ENCODE measurements around the gene ICA1L.
"Not testable (repeated sequence)": the region's sequence is repeated elsewhere in the genome, so short reads cannot be mapped to it uniquely, and the experiment has no call there.

The ICA1L gene

DNA sequence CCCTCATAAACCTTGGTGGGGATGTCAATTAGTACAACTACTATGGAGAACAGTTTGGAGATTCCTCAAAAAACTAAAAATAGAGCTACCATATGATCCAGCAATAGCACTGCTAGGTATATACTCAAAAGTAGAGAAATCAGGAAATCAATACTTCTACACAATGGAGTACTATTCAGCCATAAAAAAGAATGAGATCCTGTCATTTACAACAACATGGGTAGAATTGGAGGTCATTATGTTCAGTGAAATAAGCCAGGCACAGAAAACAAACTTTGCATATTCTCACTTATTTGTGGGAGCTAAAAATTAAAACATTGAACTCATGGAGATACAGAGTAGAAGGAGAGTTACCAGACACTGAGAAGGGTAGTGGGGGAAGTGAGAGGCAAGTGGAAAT, 33.9 kb upstream of the ICA1L start:
- H3K27ac ChIP-seq (ENCODE audit: low read depth, low read length, severe bottlenecking); H3K4me3 ChIP-seq (ENCODE audit: extremely low read depth, insufficient read depth, low read length, poor library complexity, severe bottlenecking); H3K4me1 ChIP-seq (ENCODE audit: control insufficient read depth, insufficient read depth, low read length, poor library complexity, severe bottlenecking): not testable (repeated sequence)
- peaks cover 16% of the 10 kb centered on the region for H3K9me3 ChIP-seq (ENCODE audit: control insufficient read depth, low read length)
- H3K36me3 ChIP-seq (ENCODE audit: control insufficient read depth, insufficient read depth, low read length), result peaks cover 27% of the 10 kb centered on the region

DNA sequence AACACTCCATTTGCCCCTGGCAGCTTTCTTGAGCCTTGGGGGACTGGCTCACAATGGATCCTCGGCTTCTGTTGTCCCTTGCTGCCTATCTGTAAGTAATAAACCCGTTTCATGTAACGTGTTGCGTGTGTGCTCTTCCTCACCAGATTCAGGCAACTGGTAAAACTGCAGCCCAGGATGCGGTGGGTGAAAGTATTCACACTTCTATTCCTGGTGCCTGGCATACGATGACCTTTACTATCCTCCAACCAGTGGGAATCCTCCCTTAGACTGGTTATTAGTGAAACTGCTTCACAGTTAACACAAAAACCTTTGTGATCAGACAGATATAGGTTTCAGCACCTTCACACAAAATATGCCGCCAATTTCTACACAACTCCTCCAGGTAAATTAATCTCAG, 13.6 kb upstream of the ICA1L start:
- no peaks in the 10 kb centered on the region for H3K9me3 ChIP-seq (ENCODE audit: control insufficient read depth, low read length)
- peaks cover 82% of the 10 kb centered on the region for H3K36me3 ChIP-seq (ENCODE audit: control insufficient read depth, insufficient read depth, low read length)
- no peaks in the 10 kb centered on the region for H3K4me1 ChIP-seq (ENCODE audit: control insufficient read depth, insufficient read depth, low read length, poor library complexity, severe bottlenecking)
- 91 to 96% methylated on average over 6 of the region's 7 CpGs for WGBS, 2 experiments (ENCODE audit: insufficient coverage in 2 of 2)
- no peak overlapping the region for H3K4me3 ChIP-seq (ENCODE audit: extremely low read depth, insufficient read depth, low read length, poor library complexity, severe bottlenecking)
- no peak overlapping the region for H3K27ac ChIP-seq (ENCODE audit: low read depth, low read length, severe bottlenecking)

DNA sequence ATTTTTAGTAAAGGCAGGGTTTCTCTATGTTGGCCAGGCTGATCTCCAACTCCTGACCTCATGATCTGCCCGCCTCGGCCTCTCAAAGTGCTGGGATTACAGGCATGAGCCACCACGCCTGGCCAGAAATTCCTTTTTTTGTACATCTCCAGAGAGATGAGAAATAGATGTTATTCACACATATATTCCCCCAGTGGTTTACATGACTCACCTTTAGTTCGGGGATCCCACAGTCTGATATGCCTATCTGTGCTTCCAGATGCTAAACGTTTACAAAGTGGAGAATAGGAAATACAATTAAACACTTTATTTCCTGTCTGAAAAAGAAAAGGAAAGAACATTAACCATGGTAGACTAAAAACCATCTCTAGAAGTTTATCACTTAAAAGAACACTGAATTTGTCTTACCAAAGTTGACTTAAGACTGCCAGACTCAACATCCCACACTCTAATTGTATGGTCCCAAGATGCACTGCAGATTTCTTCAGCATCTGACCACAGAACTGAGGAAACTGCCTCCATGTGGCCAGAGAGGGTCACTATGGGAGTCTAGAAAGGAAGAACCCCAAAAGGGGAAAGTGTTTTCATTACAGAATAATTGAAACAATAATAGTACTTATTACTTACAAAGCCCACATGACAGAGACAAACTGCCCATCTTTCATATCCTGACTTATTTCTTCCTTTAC, 12.6 kb upstream of the ICA1L start:
- Histone ChIP-seq H3K4me3 (ENCODE audit: extremely low read depth, insufficient read depth, low read length, poor library complexity, severe bottlenecking) (no peak overlapping the region), H3K4me1 (ENCODE audit: control insufficient read depth, insufficient read depth, low read length, poor library complexity, severe bottlenecking) (no peaks in the 10 kb centered on the region), H3K36me3 (ENCODE audit: control insufficient read depth, insufficient read depth, low read length) (peaks cover 82% of the 10 kb centered on the region), H3K27ac (ENCODE audit: low read depth, low read length, severe bottlenecking) (no peak overlapping the region), H3K9me3 (ENCODE audit: control insufficient read depth, low read length) (no peaks in the 10 kb centered on the region)
- 97 to 100% methylated on average over 1 to 3 of the region's 5 CpGs for WGBS, 2 experiments (ENCODE audit: insufficient coverage in 2 of 2)

DNA sequence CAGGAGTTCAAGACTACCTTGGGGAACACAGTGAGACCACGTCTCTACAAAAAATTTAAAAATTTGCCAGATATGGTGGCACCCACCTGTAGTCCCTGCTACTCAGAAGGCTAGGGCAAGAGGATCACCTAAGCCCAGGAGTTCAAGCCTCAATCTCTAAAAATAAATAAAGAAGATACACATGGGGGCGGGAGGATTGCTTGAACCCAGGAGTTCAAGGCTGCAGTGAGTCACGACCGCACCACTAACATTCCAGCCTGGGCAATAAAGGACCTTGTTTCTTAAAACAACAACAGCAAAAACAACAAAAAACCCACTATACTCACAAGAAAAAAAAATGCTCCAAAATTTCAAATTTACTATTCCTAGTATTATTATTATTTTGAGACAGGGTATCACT, 10.0 kb upstream of the ICA1L start:
- H3K27ac ChIP-seq (ENCODE audit: low read depth, low read length, severe bottlenecking), result no peak overlapping the region
- 94% methylated on average over 2 of the region's 4 CpGs; no CpG with 5 or more reads in 1 of the 2 experiments for WGBS, 2 experiments (ENCODE audit: insufficient coverage in 2 of 2)
- no peaks in the 10 kb centered on the region for H3K9me3 ChIP-seq (ENCODE audit: control insufficient read depth, low read length)
- H3K36me3 ChIP-seq (ENCODE audit: control insufficient read depth, insufficient read depth, low read length), result peaks cover 64% of the 10 kb centered on the region
- no peaks in the 10 kb centered on the region for H3K4me1 ChIP-seq (ENCODE audit: control insufficient read depth, insufficient read depth, low read length, poor library complexity, severe bottlenecking)
- H3K4me3 ChIP-seq (ENCODE audit: extremely low read depth, insufficient read depth, low read length, poor library complexity, severe bottlenecking), result no peak overlapping the region

DNA sequence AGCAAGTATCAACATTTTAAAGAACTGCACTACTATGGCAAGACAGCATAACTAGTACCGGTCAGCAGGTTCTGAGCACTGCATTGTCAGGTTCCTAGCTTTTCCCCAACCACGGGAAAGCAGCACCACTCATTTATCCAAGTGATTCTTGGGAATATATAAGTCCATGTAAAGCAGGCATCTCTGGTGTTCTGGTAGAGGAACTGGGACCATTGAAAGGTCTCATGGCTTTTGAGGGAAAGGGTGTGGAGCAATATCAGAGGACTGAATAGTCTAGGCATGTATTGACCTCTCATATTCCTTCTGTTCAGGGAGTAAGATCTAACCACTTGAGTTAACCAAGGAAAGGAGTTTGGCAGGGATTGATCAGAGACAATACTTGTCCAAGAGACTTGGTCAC, 6.1 kb upstream of the ICA1L start:
- Histone ChIP-seq H3K4me3 (ENCODE audit: extremely low read depth, insufficient read depth, low read length, poor library complexity, severe bottlenecking) (no peak overlapping the region), H3K36me3 (ENCODE audit: control insufficient read depth, insufficient read depth, low read length) (peaks cover 31% of the 10 kb centered on the region), H3K4me1 (ENCODE audit: control insufficient read depth, insufficient read depth, low read length, poor library complexity, severe bottlenecking) (no peaks in the 10 kb centered on the region), H3K9me3 (ENCODE audit: control insufficient read depth, low read length) (no peaks in the 10 kb centered on the region), H3K27ac (ENCODE audit: low read depth, low read length, severe bottlenecking) (no peak overlapping the region)
- WGBS, 2 experiments (ENCODE audit: insufficient coverage in 2 of 2), result 100% methylated on average over 1 of the region's 2 CpGs

DNA sequence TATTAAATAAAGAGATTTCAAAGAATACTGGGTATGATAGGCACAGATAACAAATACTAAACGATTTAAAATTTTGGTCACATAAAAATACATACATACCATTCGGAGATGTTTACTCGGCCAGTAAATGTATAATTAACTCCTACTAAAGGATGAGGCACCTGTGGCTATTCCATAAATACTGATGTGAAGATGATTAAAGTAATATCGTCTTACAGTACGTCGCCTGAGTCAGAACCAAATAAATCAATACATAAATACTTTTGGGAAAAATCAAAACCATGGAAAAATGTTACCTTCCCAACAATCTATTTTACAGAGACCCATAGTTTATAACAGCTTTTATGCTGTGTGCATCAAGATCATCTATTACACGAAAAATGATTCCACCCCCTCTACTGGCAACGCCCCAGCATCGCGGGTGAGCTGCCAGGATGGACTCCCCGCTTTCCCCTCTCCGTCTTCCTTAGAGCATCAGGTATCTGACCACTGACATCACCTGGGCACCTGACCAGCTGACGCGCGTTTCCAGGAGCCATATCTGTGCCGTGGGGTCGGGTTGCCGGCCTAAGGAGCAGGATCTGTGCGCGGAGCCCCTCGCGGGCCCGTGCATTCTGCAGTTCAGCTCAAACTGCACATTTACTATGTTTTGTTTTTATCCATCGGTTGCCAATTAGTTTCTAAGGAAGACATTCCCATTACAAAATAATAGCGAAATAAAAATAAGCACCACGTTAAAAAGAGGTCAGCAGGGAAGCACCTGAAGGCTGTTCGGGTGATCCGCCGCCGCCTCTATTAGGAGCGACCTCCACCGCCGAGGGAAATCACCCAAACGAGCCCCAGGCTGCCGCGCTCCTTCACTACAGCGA, 901 bp downstream of the ICA1L start:
- no peaks in the 10 kb centered on the region for H3K36me3 ChIP-seq (ENCODE audit: control insufficient read depth, insufficient read depth, low read length)
- H3K4me3 ChIP-seq (ENCODE audit: extremely low read depth, insufficient read depth, low read length, poor library complexity, severe bottlenecking), result peak overlapping the region; percentile 64
- 0 to 1% methylated on average over 26 to 28 of the region's 37 CpGs for WGBS, 2 experiments (ENCODE audit: insufficient coverage in 2 of 2)
- H3K27ac ChIP-seq (ENCODE audit: low read depth, low read length, severe bottlenecking), result peak overlapping the region; percentile 57
- no peaks in the 10 kb centered on the region for H3K4me1 ChIP-seq (ENCODE audit: control insufficient read depth, insufficient read depth, low read length, poor library complexity, severe bottlenecking)
- no peaks in the 10 kb centered on the region for H3K9me3 ChIP-seq (ENCODE audit: control insufficient read depth, low read length)

DNA sequence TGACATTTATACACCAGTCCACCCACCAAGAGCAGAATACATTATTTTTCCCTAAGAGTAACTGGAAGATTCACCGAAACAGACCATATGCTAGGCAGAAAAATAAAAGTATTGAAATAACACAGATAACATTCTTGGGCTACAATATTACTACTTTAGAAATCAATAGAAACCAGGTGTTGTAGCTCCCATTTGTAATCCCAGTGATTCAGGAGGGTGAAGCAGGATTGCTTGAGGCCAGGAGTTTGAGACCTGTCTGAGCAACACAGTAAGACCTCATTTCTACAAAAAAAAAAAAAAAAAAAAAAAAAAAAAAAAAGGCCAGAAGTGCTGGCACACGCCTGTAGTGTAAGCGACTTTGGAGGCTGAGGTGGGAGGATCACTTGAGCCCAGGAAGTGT, 9.6 kb downstream of the ICA1L start:
- Histone ChIP-seq H3K36me3 (ENCODE audit: control insufficient read depth, insufficient read depth, low read length) (no peaks in the 10 kb centered on the region), H3K27ac (ENCODE audit: low read depth, low read length, severe bottlenecking) (no peak overlapping the region), H3K4me1 (ENCODE audit: control insufficient read depth, insufficient read depth, low read length, poor library complexity, severe bottlenecking) (no peaks in the 10 kb centered on the region), H3K4me3 (ENCODE audit: extremely low read depth, insufficient read depth, low read length, poor library complexity, severe bottlenecking) (no peak overlapping the region), H3K9me3 (ENCODE audit: control insufficient read depth, low read length) (no peaks in the 10 kb centered on the region)
- 90% methylated on average over 2 of the region's 3 CpGs; no CpG with 5 or more reads in 1 of the 2 experiments for WGBS, 2 experiments (ENCODE audit: insufficient coverage in 2 of 2)

DNA sequence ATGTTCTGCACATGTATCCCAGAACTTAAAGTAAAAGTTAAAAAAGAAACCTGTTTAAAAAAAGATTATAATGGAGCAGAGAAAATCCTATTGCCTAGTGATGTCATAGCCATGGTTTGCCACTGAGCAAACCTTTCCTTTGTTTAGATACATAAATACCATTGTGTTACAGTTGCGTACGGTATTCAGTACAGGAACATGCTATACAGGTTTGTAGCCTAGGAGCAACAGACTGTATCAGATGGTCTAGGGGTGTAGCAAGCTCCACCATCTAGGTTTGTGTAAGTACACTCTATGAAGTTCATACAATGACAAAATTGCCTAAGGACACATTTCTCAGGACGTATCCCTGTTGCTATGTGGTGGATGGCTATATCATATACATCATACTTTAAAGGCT, 13.0 kb downstream of the ICA1L start:
- H3K9me3 ChIP-seq (ENCODE audit: control insufficient read depth, low read length), result no peaks in the 10 kb centered on the region
- no peak overlapping the region for H3K27ac ChIP-seq (ENCODE audit: low read depth, low read length, severe bottlenecking)
- no CpG with 5 or more reads among the region's 3 CpGs for WGBS, 2 experiments (ENCODE audit: insufficient coverage in 2 of 2)
- no peaks in the 10 kb centered on the region for H3K36me3 ChIP-seq (ENCODE audit: control insufficient read depth, insufficient read depth, low read length)
- no peak overlapping the region for H3K4me3 ChIP-seq (ENCODE audit: extremely low read depth, insufficient read depth, low read length, poor library complexity, severe bottlenecking)
- H3K4me1 ChIP-seq (ENCODE audit: control insufficient read depth, insufficient read depth, low read length, poor library complexity, severe bottlenecking), result no peaks in the 10 kb centered on the region

DNA sequence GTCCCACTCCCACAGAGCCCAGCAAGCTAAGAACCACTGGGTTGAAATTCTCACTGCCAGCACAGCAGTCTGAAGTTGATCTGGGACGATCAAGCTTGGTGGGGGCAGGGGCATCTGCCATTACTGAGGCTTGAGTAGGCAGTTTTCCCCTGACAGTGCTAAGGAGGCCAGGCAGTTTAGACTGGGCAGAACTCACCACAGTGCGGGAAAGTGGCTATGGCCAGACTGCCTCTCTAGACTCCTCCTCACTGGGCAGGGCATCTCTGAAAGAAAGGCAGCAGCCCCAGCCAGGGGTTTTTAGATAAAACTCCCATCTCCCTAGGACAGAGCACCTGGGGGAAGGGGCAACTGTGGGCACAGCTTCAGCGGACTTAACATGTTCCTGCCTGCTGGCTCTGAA, 22.2 kb downstream of the ICA1L start:
- not testable (repeated sequence) for H3K4me1 ChIP-seq (ENCODE audit: control insufficient read depth, insufficient read depth, low read length, poor library complexity, severe bottlenecking); H3K36me3 ChIP-seq (ENCODE audit: control insufficient read depth, insufficient read depth, low read length); H3K4me3 ChIP-seq (ENCODE audit: extremely low read depth, insufficient read depth, low read length, poor library complexity, severe bottlenecking); H3K9me3 ChIP-seq (ENCODE audit: control insufficient read depth, low read length); H3K27ac ChIP-seq (ENCODE audit: low read depth, low read length, severe bottlenecking)
- WGBS, 2 experiments (ENCODE audit: insufficient coverage in 2 of 2), result 37 to 55% methylated on average over 2 to 3 of the region's 3 CpGs

DNA sequence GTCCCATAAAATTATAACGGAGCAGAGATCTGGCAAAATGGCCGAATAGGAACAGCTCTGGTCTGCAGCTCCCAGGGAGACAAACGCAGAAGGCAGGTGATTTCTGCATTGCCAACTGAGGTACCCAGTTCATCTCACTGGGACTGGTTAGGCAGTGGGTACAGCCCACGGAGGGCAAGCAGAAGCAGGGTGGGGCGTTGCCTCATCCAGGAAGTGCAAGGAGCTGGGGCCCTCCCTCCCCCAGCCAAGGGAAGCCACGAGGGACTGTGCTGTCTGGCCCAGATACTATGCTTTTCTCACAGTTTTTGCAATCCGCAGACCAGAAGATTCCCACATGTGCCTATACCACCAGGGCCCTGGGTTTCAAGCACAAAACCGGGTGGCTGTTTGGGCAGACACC, 22.8 kb downstream of the ICA1L start:
- Histone ChIP-seq H3K4me3 (ENCODE audit: extremely low read depth, insufficient read depth, low read length, poor library complexity, severe bottlenecking) (no peak overlapping the region), H3K27ac (ENCODE audit: low read depth, low read length, severe bottlenecking) (no peak overlapping the region), H3K36me3 (ENCODE audit: control insufficient read depth, insufficient read depth, low read length) (no peaks in the 10 kb centered on the region), H3K4me1 (ENCODE audit: control insufficient read depth, insufficient read depth, low read length, poor library complexity, severe bottlenecking) (no peaks in the 10 kb centered on the region), H3K9me3 (ENCODE audit: control insufficient read depth, low read length) (no peaks in the 10 kb centered on the region)
- WGBS, 2 experiments (ENCODE audit: insufficient coverage in 2 of 2), result 76 to 85% methylated on average over 7 to 8 of the region's 8 CpGs

Data from mesodermal cell (in vitro differentiated cells).